WERI-Rb-1 (cell line): Measurements from ENCODE around the gene GABBR2.

ENCODE experiments used
- DNase-seq: peaks from one replicate; pipeline ENCODE4 v3.0.0-alpha.2; 2020
- H3K27ac ChIP-seq: fragments of 250-450 bp; sonication (Bioruptor Pico); 2 replicates; pipeline ENCODE4 v1.5.1; 2020; ENCODE audit warnings: mild to moderate bottlenecking, moderate library complexity
- H3K27me3 ChIP-seq: fragments of 250-450 bp; sonication (Bioruptor Pico); 2 replicates; pipeline ENCODE4 v1.5.1; 2021; ENCODE audit warnings: mild to moderate bottlenecking, low read depth, moderate library complexity; ENCODE audit not compliant: insufficient read depth, severe bottlenecking
- H3K36me3 ChIP-seq: fragments of 250-450 bp; sonication (Bioruptor Pico); 2 replicates; pipeline ENCODE4 v1.5.1; 2020; ENCODE audit warnings: mild to moderate bottlenecking, moderate library complexity
- H3K4me3 ChIP-seq: 2 replicates; pipeline ENCODE4 v1.5.1; 2011; ENCODE audit warnings: low read depth, mild to moderate bottlenecking, control low read depth, low read length
- H3K9me3 ChIP-seq: fragments of 250-450 bp; sonication (Bioruptor Pico); 2 replicates; pipeline ENCODE4 v1.5.1; 2021; ENCODE audit warnings: mild to moderate bottlenecking, moderate library complexity; ENCODE audit not compliant: severe bottlenecking
- TF ChIP-seq, protein P1 (sequence below): IDR thresholded peaks from 2 replicates; pipeline ENCODE4 v1.5.1; 2011; ENCODE audit warnings: low read depth, mild to moderate bottlenecking, control low read depth, inconsistent platforms, low read length

GABBR2 gene

DNA sequence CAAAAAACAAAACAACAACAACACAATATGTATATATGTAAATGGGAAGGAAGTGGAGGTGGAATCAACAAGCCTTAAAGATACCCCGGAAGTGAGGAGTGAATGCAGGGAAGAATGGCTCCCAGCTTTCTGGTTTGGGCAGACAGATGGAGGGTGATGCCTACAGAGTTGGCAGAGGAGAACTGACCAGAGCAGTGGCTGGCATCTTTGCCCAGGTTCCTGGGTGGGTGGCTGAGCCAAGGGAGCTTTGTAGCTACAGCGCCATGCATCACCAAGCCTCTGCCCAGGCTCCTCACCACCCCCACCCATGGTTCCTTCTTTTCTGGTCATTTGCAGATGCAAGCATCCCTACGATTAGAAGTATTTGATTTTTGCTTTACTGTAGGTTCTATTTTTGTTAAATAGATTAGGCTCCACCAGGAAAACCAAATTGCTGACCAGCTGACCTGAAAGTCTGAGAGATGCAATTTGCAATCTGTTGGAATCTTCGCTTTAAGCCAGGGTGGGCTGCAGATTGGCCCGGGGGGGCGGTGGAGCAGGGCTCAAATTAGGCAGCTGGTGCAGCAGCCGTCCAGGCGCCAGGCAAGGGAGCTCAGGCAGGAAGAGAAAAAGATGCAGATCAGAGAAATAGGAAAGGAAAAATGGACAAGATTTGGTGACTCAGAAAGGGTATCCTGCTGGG lies 290.0 kb downstream of the GABBR2 start:
- H3K4me3 ChIP-seq: no peak overlapping the region
- peaks cover 6% of the 10 kb centered on the region; the same call in 1 of the 2 replicates for H3K36me3 ChIP-seq

DNA sequence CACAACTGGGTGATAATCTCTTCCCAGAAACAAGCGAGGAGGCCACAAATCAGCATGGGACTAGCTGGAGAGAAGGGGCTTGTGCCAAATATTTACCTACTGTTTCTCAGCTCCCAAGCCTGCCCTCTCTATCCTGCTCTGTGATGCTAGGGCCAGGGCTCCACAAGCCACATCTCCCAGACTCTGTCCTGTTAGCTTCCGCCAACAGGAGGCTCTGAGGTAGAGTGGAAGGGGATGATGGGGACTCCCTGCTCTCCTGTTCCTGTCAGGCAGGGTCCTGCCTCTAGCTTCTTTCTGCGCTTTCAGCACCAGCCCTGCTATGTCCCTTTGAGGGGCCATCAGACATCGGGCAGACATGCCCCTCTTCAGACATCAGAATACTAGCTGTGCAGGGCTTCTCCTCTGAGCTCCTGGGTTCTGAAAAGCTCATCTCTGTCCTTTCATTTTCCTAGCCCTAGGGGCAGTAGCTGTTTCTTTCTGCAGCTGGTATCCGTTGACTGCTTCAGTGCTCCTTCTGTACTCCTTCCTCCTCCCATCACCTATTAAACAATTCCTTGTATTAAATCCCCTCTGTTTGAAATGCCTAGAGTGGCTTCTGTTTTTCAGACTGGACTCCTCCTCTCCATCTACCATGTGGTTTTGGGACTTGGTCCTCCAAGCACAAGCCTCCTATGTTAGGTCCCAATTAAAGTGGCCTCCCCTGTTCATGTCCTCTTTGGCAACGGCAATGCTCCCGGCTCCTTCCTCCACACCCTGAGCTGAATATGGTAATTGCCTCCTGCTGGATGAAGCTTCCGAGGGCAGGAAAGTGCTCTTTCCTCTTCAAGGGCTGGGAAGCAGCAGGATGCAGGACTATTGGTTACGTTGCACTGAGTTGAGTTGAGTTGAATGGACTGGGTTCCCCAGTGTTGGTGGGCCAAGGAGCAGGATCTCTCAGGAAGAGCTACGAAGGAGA lies 292.2 kb downstream of the GABBR2 start:
- peaks cover 8% of the 10 kb centered on the region for H3K9me3 ChIP-seq
- no peak for DNase-seq
- peaks cover 6% of the 10 kb centered on the region; the same call in 1 of the 2 replicates for H3K36me3 ChIP-seq
- no peak overlapping the region for H3K27ac ChIP-seq
- TF ChIP-seq, protein P1, sequence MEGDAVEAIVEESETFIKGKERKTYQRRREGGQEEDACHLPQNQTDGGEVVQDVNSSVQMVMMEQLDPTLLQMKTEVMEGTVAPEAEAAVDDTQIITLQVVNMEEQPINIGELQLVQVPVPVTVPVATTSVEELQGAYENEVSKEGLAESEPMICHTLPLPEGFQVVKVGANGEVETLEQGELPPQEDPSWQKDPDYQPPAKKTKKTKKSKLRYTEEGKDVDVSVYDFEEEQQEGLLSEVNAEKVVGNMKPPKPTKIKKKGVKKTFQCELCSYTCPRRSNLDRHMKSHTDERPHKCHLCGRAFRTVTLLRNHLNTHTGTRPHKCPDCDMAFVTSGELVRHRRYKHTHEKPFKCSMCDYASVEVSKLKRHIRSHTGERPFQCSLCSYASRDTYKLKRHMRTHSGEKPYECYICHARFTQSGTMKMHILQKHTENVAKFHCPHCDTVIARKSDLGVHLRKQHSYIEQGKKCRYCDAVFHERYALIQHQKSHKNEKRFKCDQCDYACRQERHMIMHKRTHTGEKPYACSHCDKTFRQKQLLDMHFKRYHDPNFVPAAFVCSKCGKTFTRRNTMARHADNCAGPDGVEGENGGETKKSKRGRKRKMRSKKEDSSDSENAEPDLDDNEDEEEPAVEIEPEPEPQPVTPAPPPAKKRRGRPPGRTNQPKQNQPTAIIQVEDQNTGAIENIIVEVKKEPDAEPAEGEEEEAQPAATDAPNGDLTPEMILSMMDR: no peak
- H3K27me3 ChIP-seq: no peaks in the 10 kb centered on the region
- H3K4me3 ChIP-seq: no peak overlapping the region

More for the DNA sequence above, 290.0 kb downstream of the GABBR2 start:
- H3K9me3 ChIP-seq: peaks cover 8% of the 10 kb centered on the region
- H3K27ac ChIP-seq: no peak overlapping the region
- no peaks in the 10 kb centered on the region for H3K27me3 ChIP-seq
- DNase-seq: no peak
- TF ChIP-seq, protein P1: no peak

DNA sequence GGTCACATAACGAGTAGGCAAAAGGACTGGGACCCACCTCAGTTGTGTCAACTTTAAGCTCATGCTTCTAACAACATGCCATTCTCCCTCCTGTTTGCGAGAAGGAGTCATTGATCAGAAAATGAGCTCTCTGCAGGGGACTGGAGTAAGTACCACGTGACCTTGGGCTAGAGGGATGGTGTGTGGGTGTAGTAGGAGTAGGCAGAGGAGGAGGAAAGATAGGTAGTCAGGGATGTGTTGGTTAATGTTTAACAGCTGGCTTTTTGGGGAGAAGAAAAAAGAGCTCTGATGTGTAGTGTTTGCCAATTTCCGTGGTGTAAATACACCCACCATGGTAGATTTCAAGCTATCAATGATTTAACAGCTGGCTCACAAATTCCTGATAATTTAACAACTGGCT lies 293.0 kb downstream of the GABBR2 start:
- Histone ChIP-seq H3K9me3 (peaks cover 8% of the 10 kb centered on the region), H3K27ac (no peak overlapping the region), H3K27me3 (no peaks in the 10 kb centered on the region), H3K4me3 (no peak overlapping the region), H3K36me3 (peaks cover 6% of the 10 kb centered on the region; the same call in 1 of the 2 replicates)
- no peak for DNase-seq
- TF ChIP-seq, protein P1: no peak

DNA sequence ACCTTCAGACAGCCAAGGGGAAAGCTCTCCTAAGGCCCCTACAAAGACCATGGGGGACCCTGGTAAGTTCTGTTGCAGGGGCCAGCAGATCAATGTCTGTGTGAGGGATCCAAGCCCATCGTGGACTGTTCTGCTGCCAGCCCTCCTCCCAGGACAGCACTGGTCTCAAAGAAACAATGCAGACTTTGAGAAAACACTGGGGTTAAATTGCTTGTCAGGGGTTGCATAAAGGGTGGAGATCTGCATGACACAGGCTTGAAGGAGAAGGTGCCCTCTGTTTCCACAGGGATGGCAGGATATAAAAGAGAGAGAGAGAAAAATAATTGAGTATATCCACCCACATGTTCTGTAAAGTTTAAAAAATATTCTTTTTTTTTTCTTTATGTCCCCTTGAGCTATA lies 295.7 kb downstream of the GABBR2 start:
- H3K27me3 ChIP-seq: no peaks in the 10 kb centered on the region
- H3K9me3 ChIP-seq: peaks cover 8% of the 10 kb centered on the region
- H3K27ac ChIP-seq: no peak overlapping the region
- H3K4me3 ChIP-seq: no peak overlapping the region
- peaks cover 6% of the 10 kb centered on the region; the same call in 1 of the 2 replicates for H3K36me3 ChIP-seq
- no peak for DNase-seq
- TF ChIP-seq, protein P1: no peak

DNA sequence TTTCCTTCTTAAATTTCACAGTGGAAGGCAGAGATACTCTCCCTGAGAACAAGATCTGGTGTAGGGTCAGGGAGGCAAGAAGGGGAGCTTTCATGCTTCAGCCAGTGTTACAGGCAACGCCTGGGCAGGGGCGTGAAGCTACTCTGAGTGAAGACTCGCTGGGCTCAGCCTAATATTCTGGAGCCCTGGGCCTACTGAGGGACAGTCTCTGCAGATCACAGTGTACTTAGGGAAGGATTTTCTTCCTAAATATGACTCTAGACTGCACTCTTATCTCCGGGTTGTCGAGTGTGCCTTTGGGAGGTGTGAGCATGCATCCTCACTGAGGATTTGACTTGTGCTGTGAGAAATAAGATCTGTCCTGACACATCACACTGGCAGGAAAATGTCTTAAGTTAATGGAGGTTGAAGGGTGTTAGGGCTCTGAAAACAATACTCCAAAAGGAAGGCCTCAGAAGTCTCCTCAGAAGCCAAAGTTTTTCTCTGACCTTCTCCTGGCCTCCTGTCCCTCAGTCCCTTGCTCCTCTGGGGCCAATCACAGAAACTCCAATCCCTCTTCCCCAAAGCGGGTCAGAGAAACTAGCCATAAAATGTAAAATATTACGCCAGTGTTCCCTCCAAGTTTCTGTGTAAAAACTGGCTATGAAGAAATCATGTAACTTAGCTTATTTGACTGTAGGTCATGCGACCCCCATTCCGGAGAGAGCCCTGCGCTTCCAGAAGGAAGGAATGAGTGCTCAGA lies 296.5 kb downstream of the GABBR2 start:
- TF ChIP-seq, protein P1: no peak
- Histone ChIP-seq H3K27me3 (no peaks in the 10 kb centered on the region), H3K9me3 (peaks cover 8% of the 10 kb centered on the region), H3K4me3 (no peak overlapping the region), H3K36me3 (peaks cover 2% of the 10 kb centered on the region; the same call in 1 of the 2 replicates), H3K27ac (no peak overlapping the region)
- DNase-seq: no peak
